PC-9 (cell line): ENCODE data around the gene TLR8. TPM values are rescaled to one million over a fixed set of nuclear protein-coding genes. Genes with fewer than 3 reads are reported as not detected.
A peak's percentile ranks its signal among the peaks of the same experiment; 100 is the strongest.

Experiments
- Bru-seq: library from RNA; stranded (reverse); fragments of 400-500 nt; gene quantifications from one replicate; lab custom pipeline; 2021; lab: Mats Ljungman, UMichigan
- BruChase-seq, 2 experiments: library from RNA; stranded (reverse); fragments of 400-500 nt; gene quantifications; one replicate each; lab custom pipeline; 2021; lab: Mats Ljungman, UMichigan
- BruUV-seq: library from RNA; stranded (reverse); fragments of 400-500 nt; replicated peaks from 2 replicates; lab custom pipeline; 2021; lab: Mats Ljungman, UMichigan
- CTCF ChIA-PET: fragments of 300-600 bp; sonication (Branson Sonifier 250); formaldehyde crosslinking; loops from one replicate; lab custom pipeline; 2022; ENCODE audit warnings: antibody characterized with exemption; lab: Charles Lee
- POLR2A ChIA-PET: fragments of 300-600 bp; sonication (Branson Sonifier 250); formaldehyde crosslinking; loops from one replicate; lab custom pipeline; 2022; ENCODE audit warnings: antibody characterized with exemption; ENCODE audit not compliant: unreplicated experiment; lab: Charles Lee
- DNase-seq, 2 experiments: peaks; one replicate each; pipeline versions ENCODE4 v3.0.0 to v3.0.0-alpha.2; 2015 to 2022; ENCODE audit warnings: mixed read lengths in 1 of 2
- H2AFZ ChIP-seq: fragments of 200-600 bp; sonication (generic); 2 replicates; pipeline ENCODE4 v1.8.1; 2017; ENCODE audit warnings: antibody characterized with exemption
- H3F3A ChIP-seq: fragments of 200-600 bp; sonication (generic); 2 replicates; pipeline ENCODE4 v1.8.1; 2017; ENCODE audit warnings: antibody characterized with exemption, mild to moderate bottlenecking, low read depth; ENCODE audit not compliant: insufficient read depth
- H3K27ac ChIP-seq: fragments of 200-600 bp; sonication (generic); 2 replicates; pipeline ENCODE4 v1.6.1; 2016; ENCODE audit warnings: mixed run types
- H3K27me3 ChIP-seq: fragments of 200-600 bp; sonication (generic); 2 replicates; pipeline ENCODE4 v1.6.1; 2016; ENCODE audit warnings: low read depth, mixed run types; ENCODE audit not compliant: insufficient read depth
- H3K36me3 ChIP-seq: fragments of 200-600 bp; sonication (generic); 2 replicates; pipeline ENCODE4 v1.6.1; 2016; ENCODE audit warnings: low read depth, mixed run types
- H3K4me1 ChIP-seq: fragments of 200-600 bp; sonication (generic); replicated peaks from 2 replicates; pipeline ENCODE4 v1.6.1; 2016; ENCODE audit warnings: mixed run types; ENCODE audit not compliant: insufficient read depth
- H3K4me2 ChIP-seq: fragments of 200-600 bp; sonication (generic); 2 replicates; pipeline ENCODE4 v1.6.1; 2017; ENCODE audit warnings: mixed run types
- H3K4me3 ChIP-seq: fragments of 200-600 bp; sonication (generic); 2 replicates; pipeline ENCODE4 v1.6.1; 2016; ENCODE audit warnings: mixed run types
- H3K79me2 ChIP-seq: fragments of 200-600 bp; sonication (generic); 2 replicates; pipeline ENCODE4 v1.6.1; 2017; ENCODE audit warnings: low read depth, mixed run types
- H3K9me2 ChIP-seq: fragments of 200-600 bp; sonication (generic); 2 replicates; pipeline ENCODE4 v1.8.1; 2017; ENCODE audit warnings: mild to moderate bottlenecking; ENCODE audit not compliant: insufficient read depth
- H3K9me3 ChIP-seq: fragments of 200-600 bp; sonication (generic); 2 replicates; pipeline ENCODE4 v1.8.1; 2016; ENCODE audit warnings: low read depth; ENCODE audit not compliant: insufficient read depth
- H4K20me1 ChIP-seq: fragments of 200-600 bp; sonication (generic); 2 replicates; pipeline ENCODE4 v1.8.1; 2017; ENCODE audit not compliant: insufficient read depth
- EZH2 ChIP-seq: fragments of 200-600 bp; sonication (generic); IDR thresholded peaks from 2 replicates; pipeline ENCODE4 v1.8.0; 2017; ENCODE audit warnings: antibody characterized with exemption, low read depth
- intact Hi-C: fragments of 100-400 bp; cut with micrococcal nuclease; formaldehyde crosslinking; loops from one replicate; pipeline ENCODE4 v1.10.0; 2022; ENCODE audit not compliant: unreplicated experiment
- long read RNA-seq: library from polyadenylated mRNA; stranded (forward); transcript quantifications from one replicate; pipeline ENCODE4 v2.0.0, GENCODE V29; 2022
- total RNA-seq: library from RNA; stranded (reverse); gene quantifications from 2 replicates; pipeline ENCODE4 v1.2.3, GENCODE V29; 2021
- TF ChIP-seq, protein P1 (sequence below): fragments of 200-600 bp; sonication (generic); conservative IDR thresholded peaks from 2 replicates; pipeline ENCODE4 v1.6.1; 2017; ENCODE audit warnings: mixed run types, antibody characterized with exemption, mild to moderate bottlenecking, moderate library complexity

The TLR8 gene
- total RNA-seq (not detected in 2 replicates), Bru-seq, nascent RNA (percentile 5 among the genes with signal in this experiment), BruChase-seq, experiment 1, labeled RNA remaining after a 2-hour chase (not detected), BruChase-seq, experiment 2, labeled RNA remaining after a 6-hour chase (not detected)
- long read RNA-seq = 0 reads

DNA sequence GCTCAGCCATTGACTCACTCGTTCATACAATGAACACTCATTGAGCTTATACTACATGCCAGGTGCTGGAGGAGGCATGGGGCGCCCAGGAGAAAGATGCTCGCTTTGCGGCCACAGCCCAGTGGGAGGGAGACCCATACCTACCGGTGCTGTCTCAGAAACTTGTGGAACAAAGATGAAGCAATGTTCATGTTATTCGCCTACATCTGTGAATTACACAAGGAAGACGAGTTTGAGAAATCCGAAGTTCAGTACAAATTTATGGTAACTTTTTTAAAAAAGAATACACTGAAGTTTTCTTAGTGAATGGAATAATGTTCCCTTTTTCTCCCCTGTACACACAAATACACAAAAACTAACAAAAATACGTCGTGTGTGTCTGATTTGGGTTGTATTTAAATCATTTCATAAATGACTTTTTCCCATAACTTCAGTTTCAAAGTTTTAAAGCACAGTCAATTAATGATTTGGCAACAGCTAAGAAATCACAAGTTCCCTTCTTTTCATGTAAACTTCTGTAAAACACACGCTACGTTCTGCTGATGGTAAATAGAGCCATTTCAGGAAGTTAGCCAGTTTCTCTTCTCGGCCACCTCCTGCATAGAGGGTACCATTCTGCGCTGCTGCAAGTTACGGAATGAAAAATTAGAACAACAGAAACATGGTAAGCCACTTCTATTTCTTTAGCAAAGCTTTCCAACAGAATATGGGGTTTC, at the start of gene TLR8:
Gene TLR8, plus strand, starts transcription at position 575 of the 716 bp plus-strand sequence. Its CDS starts 87 bp downstream, at position 662.
- H3K9me3 ChIP-seq = no peaks in the 10 kb centered on the region
- H2AFZ ChIP-seq = no peak within 1 kb of the TSS
- BruUV-seq = no TSS peak
- H3K9me2 ChIP-seq = no peaks in the 10 kb centered on the region
- POLR2A ChIA-PET = no interaction called here
- DNase-seq = no peak
- H4K20me1 ChIP-seq = no peaks in the 10 kb centered on the region
- TF ChIP-seq, protein P1, sequence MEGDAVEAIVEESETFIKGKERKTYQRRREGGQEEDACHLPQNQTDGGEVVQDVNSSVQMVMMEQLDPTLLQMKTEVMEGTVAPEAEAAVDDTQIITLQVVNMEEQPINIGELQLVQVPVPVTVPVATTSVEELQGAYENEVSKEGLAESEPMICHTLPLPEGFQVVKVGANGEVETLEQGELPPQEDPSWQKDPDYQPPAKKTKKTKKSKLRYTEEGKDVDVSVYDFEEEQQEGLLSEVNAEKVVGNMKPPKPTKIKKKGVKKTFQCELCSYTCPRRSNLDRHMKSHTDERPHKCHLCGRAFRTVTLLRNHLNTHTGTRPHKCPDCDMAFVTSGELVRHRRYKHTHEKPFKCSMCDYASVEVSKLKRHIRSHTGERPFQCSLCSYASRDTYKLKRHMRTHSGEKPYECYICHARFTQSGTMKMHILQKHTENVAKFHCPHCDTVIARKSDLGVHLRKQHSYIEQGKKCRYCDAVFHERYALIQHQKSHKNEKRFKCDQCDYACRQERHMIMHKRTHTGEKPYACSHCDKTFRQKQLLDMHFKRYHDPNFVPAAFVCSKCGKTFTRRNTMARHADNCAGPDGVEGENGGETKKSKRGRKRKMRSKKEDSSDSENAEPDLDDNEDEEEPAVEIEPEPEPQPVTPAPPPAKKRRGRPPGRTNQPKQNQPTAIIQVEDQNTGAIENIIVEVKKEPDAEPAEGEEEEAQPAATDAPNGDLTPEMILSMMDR = no peak
- TF ChIP-seq EZH2 = no peak
- H3K79me2 ChIP-seq = no peaks in the 10 kb centered on the region
- H3K36me3 ChIP-seq = no peaks in the 10 kb centered on the region
- no peaks in the 10 kb centered on the region for H3K4me1 ChIP-seq
- H3K27ac ChIP-seq = no peak within 1 kb of the TSS
- CTCF ChIA-PET = interaction anchor here (0.7 kb wide), 1 partner anchor 243 kb away, joined by 3 read pairs; no protein-coding TSS in a partner anchor
- no peaks in the 10 kb centered on the region for H3F3A ChIP-seq
- no peak within 1 kb of the TSS for H3K4me3 ChIP-seq
- no peaks in the 10 kb centered on the region for H3K27me3 ChIP-seq
- H3K4me2 ChIP-seq = no peak within 1 kb of the TSS
- intact Hi-C loops = no loop called here

GRCh38 chrX:12865359-12865758, 41.1 kb upstream of the TLR8 start:
- no peaks in the 10 kb centered on the region for H3K27me3 ChIP-seq
- no peak for TF ChIP-seq EZH2
- TF ChIP-seq, protein P1 = no peak
- H2AFZ ChIP-seq = no peak overlapping the region
- no peaks in the 10 kb centered on the region for H3K9me3 ChIP-seq
- POLR2A ChIA-PET = no interaction called here
- CTCF ChIA-PET = no interaction called here
- H3K4me1 ChIP-seq = no peaks in the 10 kb centered on the region
- H4K20me1 ChIP-seq = no peaks in the 10 kb centered on the region
- BruUV-seq = no TSS peak
- no peak overlapping the region for H3K27ac ChIP-seq
- H3K79me2 ChIP-seq = no peaks in the 10 kb centered on the region
- H3K4me3 ChIP-seq = no peak overlapping the region
- intact Hi-C loops = no loop called here
- no peak overlapping the region for H3K4me2 ChIP-seq
- H3K36me3 ChIP-seq = no peaks in the 10 kb centered on the region
- no peaks in the 10 kb centered on the region for H3F3A ChIP-seq
- no peak for DNase-seq
- H3K9me2 ChIP-seq = no peaks in the 10 kb centered on the region

DNA sequence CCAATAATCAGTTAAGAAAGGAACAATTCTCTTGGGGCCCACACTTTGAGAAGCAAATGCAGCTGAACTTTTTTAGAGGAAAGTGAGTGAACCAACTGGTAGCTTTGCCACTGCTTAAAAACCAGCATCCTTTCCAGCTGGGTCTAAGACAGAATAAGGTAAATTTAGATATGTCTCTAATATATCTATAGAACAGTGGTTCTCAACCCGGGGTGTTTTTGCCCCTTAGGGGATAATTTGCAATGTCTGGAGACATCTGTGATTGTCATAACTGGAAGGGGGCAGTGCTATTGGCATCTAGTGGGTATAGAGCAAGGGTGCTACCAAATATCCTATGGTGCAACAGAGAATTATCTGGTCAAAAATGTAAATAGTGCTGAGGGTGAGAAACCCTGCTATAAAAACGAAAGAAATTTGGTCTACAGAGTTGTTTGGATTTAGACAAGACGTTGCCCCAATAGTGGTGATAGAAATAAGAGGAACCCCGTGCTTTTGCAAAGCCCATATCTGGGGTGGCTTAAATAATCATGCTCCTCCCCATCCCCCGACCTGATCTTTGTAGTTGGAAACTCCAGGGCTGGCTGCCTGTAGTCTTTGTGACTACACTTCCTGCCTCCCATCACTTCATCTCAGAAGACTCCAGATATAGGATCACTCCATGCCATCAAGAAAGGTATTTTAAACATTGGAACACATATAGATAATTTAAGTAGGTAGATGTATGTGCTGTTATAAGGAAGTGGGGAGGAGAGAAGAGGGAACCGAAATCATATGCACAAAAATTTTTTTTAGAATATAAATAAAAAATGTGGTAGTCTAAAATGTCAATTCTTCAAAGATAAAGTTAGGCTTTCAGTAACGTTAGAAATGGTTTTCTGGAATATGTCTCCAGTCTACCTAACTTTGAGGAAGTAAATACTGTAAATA, 39.7 kb upstream of the TLR8 start, which contains the start of gene TLR7:
Gene TLR7, plus strand, starts transcription at position 622 of the 927 bp plus-strand sequence. CDS start 507 bp downstream, outside the sequence.
- ChIA-PET CTCF (no interaction called here), POLR2A (no interaction called here)
- BruUV-seq = no TSS peak
- Histone ChIP-seq H3K4me3 (no peak within 1 kb of the TSS), H3K4me2 (no peak within 1 kb of the TSS), H2AFZ (no peak within 1 kb of the TSS), H3K4me1 (no peaks in the 10 kb centered on the region), H3K9me3 (no peaks in the 10 kb centered on the region), H3K27ac (no peak within 1 kb of the TSS), H4K20me1 (no peaks in the 10 kb centered on the region), H3K27me3 (no peaks in the 10 kb centered on the region), H3K9me2 (no peaks in the 10 kb centered on the region), H3K79me2 (no peaks in the 10 kb centered on the region), H3K36me3 (no peaks in the 10 kb centered on the region), H3F3A (no peaks in the 10 kb centered on the region)
- intact Hi-C loops = no loop called here
- no peak for TF ChIP-seq EZH2
- TF ChIP-seq, protein P1 = no peak
- DNase-seq = no peak
